GM20000 (cell line): ENCODE results near the gene HP.
"Not testable (repeated sequence)": the region's sequence is repeated elsewhere in the genome, so short reads cannot be mapped to it uniquely, and the experiment has no call there.

Experiments
- DNase-seq: peaks from one replicate; pipeline ENCODE4 v3.0.0; 2012; ENCODE audit warnings: low spot score
- TF ChIP-seq, protein P1 (sequence below): IDR thresholded peaks from 2 replicates; pipeline ENCODE4 v1.5.1; 2012; ENCODE audit warnings: mild to moderate bottlenecking, control low read depth; ENCODE audit errors: extremely low read depth, missing control alignments

The HP gene

DNA sequence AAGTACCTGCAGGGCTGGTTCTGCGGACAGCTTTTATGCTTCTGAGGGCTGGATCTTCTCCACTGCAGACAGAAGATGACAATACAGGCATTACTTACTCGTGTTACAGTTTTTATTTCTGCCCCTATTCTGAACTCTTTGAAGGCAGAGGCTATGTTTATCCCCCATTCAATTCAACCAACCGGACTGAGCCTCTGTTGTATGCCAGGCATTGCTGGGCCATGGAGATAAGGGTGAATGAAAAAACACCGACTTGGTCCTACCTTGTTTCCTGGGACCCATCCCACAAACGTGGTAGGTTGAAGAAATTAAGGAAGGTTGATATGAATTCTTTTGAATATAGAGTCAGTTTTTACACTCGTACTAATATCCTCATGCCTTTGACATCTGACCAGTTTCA lies 10.0 kb upstream of the HP start:
- TF ChIP-seq, protein P1, sequence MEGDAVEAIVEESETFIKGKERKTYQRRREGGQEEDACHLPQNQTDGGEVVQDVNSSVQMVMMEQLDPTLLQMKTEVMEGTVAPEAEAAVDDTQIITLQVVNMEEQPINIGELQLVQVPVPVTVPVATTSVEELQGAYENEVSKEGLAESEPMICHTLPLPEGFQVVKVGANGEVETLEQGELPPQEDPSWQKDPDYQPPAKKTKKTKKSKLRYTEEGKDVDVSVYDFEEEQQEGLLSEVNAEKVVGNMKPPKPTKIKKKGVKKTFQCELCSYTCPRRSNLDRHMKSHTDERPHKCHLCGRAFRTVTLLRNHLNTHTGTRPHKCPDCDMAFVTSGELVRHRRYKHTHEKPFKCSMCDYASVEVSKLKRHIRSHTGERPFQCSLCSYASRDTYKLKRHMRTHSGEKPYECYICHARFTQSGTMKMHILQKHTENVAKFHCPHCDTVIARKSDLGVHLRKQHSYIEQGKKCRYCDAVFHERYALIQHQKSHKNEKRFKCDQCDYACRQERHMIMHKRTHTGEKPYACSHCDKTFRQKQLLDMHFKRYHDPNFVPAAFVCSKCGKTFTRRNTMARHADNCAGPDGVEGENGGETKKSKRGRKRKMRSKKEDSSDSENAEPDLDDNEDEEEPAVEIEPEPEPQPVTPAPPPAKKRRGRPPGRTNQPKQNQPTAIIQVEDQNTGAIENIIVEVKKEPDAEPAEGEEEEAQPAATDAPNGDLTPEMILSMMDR = no peak
- no peak for DNase-seq

DNA sequence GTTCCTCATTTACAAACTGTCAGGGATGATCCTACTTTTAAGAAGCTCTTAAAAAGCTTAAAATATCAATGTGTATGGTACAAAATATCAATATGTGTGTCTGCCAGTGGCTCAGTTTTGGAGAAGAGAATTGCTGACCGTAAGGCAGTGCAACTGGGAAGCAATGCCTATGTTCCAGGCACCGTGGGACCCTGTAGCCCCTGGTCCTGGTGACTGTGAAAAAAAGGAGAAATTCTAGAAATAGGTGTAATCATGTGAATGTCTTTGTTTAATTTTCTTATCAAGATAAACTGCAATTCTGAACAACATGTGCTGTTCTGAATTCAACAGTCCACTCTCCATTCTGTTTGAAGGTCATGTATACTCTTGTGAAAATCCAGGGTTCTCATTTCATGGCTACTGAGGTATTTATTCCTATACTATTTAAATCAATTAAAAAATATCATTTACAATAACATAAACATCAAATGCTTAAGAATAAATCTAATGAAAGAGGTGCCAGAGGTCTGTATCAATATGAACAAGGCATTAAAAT lies 9.4 kb upstream of the HP start:
- DNase-seq = no peak
- TF ChIP-seq, protein P1 = no peak

DNA sequence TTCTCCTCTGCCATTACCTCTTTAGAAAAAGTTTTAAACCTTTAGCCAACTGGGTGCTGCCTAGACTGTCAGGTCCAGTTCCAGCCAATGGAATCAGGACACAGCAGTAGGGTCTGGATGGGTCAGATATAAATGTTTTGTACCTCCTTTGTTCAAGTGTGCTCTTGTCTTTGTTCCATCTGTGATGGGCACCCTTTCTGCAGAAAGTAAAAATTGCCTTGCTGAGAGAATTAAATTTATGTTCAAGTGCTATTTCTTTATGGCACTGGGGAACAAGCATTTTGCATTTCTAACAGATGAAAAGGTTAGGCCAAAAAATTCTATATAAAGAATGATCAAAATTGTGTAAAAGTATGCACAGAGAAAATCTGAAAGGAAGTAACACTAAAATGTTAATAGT lies 5.2 kb upstream of the HP start:
- DNase-seq = no peak
- TF ChIP-seq, protein P1 = no peak

DNA sequence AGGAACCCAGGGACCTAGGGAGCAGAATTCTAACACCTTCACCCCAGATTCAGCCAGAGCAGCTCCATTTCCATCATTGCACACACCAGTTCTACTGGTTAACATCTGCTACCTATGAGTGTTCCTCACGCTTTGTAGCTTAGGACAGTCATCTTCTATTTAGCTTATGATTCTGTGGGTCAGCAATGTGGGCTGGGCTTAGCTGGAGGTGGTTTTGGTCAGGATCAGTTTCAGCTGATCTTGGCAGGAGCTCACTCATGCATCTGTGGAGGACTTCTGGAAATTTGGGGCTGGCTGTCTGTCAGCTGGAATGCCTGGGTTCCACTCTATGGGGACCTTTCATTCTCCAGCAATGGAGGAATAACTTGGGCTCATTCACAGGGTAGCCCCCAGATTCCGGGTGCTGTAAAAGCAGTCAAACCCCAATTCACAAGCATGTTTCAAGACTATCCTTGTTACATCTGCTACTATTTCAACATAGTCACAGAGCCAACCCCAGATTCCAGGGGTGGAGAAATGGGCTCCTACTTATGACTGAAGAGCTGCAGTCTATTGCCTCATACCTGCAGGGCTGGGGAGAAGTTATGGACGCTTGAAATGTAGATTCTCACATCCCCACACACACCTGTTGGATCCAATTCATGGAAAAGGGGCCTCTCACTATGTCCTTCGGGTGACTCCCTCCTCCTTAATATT lies 3.4 kb upstream of the HP start:
- no peak for DNase-seq

DNA sequence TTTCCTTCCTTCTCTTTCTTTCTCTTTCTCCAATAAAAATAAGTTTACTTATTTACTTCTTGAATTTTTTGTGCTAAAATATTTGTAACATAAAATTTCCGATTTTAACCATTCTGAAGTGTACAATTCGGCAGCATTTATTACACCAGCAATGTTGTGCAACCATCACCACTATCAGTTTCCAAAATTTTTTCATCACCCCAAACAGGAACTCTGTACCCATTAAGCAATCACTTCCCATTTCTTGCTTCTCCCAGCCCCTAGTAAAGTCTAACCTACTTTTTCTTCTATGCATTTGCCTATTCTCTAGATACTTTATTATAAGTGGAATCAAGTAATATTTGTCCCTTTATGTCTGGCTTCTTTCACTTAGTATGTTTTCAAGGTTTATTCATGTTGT lies 2.5 kb upstream of the HP start:
- TF ChIP-seq, protein P1 = no peak
- no peak for DNase-seq

More for the DNA sequence above, 3.4 kb upstream of the HP start:
- TF ChIP-seq, protein P1 = no peak

DNA sequence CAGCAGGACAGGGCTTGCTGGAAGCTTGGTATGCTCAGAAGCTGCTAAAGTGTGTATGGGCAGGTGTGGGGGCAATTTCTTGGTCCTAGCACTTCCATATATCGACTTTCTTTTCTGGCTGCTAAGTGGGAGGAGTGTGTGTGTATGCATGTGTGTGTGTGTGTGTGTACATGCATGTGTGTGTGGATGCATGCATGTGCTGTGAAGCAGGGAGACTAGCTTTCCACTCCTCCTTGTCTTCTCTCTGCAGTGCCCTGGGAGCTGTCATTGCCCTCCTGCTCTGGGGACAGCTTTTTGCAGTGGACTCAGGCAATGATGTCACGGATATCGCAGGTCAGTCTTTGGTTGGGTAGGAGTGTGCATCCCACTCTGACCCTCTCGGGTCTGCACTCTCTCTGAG lies 1.6 kb downstream of the HP start:
- no peak for DNase-seq
- TF ChIP-seq, protein P1 = no peak

DNA sequence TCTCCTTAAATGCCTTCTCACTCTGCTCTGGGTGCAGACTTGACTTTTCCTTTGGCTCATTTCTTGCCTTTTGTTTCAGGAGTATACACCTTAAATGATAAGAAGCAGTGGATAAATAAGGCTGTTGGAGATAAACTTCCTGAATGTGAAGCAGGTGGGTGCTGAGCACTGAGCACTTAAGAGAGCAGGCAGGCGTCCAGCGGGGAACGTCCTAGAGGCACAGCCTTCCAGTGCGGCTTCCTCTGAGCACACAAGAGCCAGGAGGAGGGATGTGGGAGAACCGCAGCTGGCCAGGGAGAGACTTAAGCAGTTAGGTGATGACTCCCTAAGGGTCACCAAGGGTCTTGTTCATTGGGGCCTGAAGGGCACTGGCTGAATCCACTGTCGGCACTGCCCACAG lies 3.0 kb downstream of the HP start:
- not testable (repeated sequence) for DNase-seq

DNA sequence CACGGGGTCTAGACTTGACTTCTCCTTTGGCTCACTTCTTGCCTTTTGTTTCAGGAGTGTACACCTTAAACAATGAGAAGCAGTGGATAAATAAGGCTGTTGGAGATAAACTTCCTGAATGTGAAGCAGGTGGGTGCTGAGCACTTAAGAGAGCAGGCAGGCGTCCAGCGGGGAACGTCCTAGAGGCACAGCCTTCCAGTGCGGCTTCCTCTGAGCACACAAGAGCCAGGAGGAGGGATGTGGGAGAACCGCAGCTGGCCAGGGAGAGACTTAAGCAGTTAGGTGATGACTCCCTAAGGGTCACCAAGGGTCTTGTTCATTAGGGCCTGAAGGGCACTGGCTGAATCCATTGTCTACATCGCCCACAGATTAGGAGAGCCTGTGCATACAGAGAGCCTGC lies 4.8 kb downstream of the HP start:
- not testable (repeated sequence) for DNase-seq
